SU-DHL-6 (cell line): ENCODE results near the gene WSCD2.

Source experiments
- H2AFZ ChIP-seq: fragments of 200-600 bp; sonication (generic); 2 replicates; pipeline ENCODE4 v1.6.1; 2014; ENCODE audit warnings: low read depth, mild to moderate bottlenecking, moderate library complexity, mixed read lengths, antibody characterized with exemption, low read length; ENCODE audit not compliant: severe bottlenecking
- H3F3A ChIP-seq: fragments of 200-600 bp; shearing (Covaris generic); 2 replicates; pipeline ENCODE4 v1.6.0; 2016; ENCODE audit warnings: antibody characterized with exemption, mild to moderate bottlenecking; ENCODE audit not compliant: insufficient read depth
- H3K27ac ChIP-seq: fragments of 200-600 bp; sonication (generic); 2 replicates; pipeline ENCODE4 v1.5.1; 2016; ENCODE audit warnings: low read depth, mild to moderate bottlenecking, low read length, moderate library complexity, mixed read lengths
- H3K27me3 ChIP-seq: fragments of 200-600 bp; sonication (generic), shearing (Covaris generic); 2 replicates; pipeline ENCODE4 v1.6.0; 2014; ENCODE audit warnings: mild to moderate bottlenecking, low read length
- H3K36me3 ChIP-seq: fragments of 200-600 bp; sonication (generic); 2 replicates; pipeline ENCODE4 v1.6.1; 2014; ENCODE audit warnings: mild to moderate bottlenecking, low read length, mixed read lengths
- H3K4me2 ChIP-seq: fragments of 300-600, 200-600 bp; shearing (Covaris generic), sonication (generic); 2 replicates; pipeline ENCODE4 v1.6.0; 2014; ENCODE audit warnings: low read length, low read depth, mild to moderate bottlenecking; ENCODE audit not compliant: poor library complexity, severe bottlenecking
- H3K4me3 ChIP-seq: fragments of 200-600 bp; sonication (generic); 2 replicates; pipeline ENCODE4 v1.5.1; 2014; ENCODE audit warnings: antibody characterized with exemption, low read length, mild to moderate bottlenecking, mixed read lengths; ENCODE audit not compliant: insufficient read depth, poor library complexity, severe bottlenecking
- H3K79me2 ChIP-seq: fragments of 200-600 bp; sonication (generic); 2 replicates; pipeline ENCODE4 v1.6.1; 2014; ENCODE audit warnings: mild to moderate bottlenecking, low read length, moderate library complexity; ENCODE audit not compliant: insufficient read depth
- H3K9ac ChIP-seq: fragments of 200-600 bp; sonication (generic); 2 replicates; pipeline ENCODE4 v1.7.0; 2014; ENCODE audit warnings: mild to moderate bottlenecking, low read length
- H3K9me2 ChIP-seq: fragments of 200-600 bp; sonication (generic); replicated peaks from 2 replicates; pipeline ENCODE4 v1.6.1; 2014; ENCODE audit warnings: low read length; ENCODE audit not compliant: insufficient read depth
- H3K9me3 ChIP-seq: fragments of 200-600 bp; sonication (generic); 2 replicates; pipeline ENCODE4 v1.6.1; 2014; ENCODE audit warnings: low read length, mixed read lengths; ENCODE audit not compliant: insufficient read depth
- H4K20me1 ChIP-seq: fragments of 200-600 bp; sonication (generic); 2 replicates; pipeline ENCODE4 v1.6.1; 2014; ENCODE audit warnings: low read depth, mild to moderate bottlenecking, antibody characterized with exemption, low read length, moderate library complexity, mixed read lengths
- CTCF ChIP-seq: fragments of 200-600 bp; sonication (generic); IDR thresholded peaks from one replicate; pipeline ENCODE4 v1.5.1; 2017; ENCODE audit warnings: antibody characterized with exemption, mild to moderate bottlenecking, low read length, moderate library complexity; ENCODE audit not compliant: insufficient read depth, poor library complexity, severe bottlenecking
- EZH2phosphoT487 ChIP-seq: fragments of 200-600 bp; sonication (generic), shearing (Covaris generic); conservative IDR thresholded peaks from 2 replicates; pipeline ENCODE4 v1.6.1; 2018; ENCODE audit warnings: mild to moderate bottlenecking, antibody characterized with exemption, low read length, moderate library complexity, mixed read lengths

WSCD2 gene

GRCh38 chr12:108082485-108082884 is 46.6 kb upstream of the WSCD2 start:
- Histone ChIP-seq H3F3A (no peaks in the 10 kb centered on the region), H3K27ac (no peak overlapping the region)
- TF ChIP-seq EZH2phosphoT487: no peak
- TF ChIP-seq CTCF: no peak

GRCh38 chr12:108087900-108088299 is 41.2 kb upstream of the WSCD2 start:
- Histone ChIP-seq H4K20me1 (no peaks in the 10 kb centered on the region), H3K27me3 (no peaks in the 10 kb centered on the region), H3K4me3 (no peak overlapping the region), H3K9me2 (no peaks in the 10 kb centered on the region), H2AFZ (no peak overlapping the region), H3F3A (no peaks in the 10 kb centered on the region), H3K4me2 (no peak overlapping the region), H3K9me3 (no peaks in the 10 kb centered on the region), H3K36me3 (no peaks in the 10 kb centered on the region), H3K9ac (no peak overlapping the region), H3K79me2 (no peaks in the 10 kb centered on the region), H3K27ac (no peak overlapping the region)
- TF ChIP-seq CTCF (no peak), EZH2phosphoT487 (no peak)

More at GRCh38 chr12:108082485-108082884, 46.6 kb upstream of the WSCD2 start:
- no peaks in the 10 kb centered on the region for H3K9me2 ChIP-seq
- no peaks in the 10 kb centered on the region for H3K36me3 ChIP-seq
- no peak overlapping the region for H3K9ac ChIP-seq
- H3K79me2 ChIP-seq: no peaks in the 10 kb centered on the region
- H2AFZ ChIP-seq: no peak overlapping the region
- H3K9me3 ChIP-seq: no peaks in the 10 kb centered on the region
- H3K27me3 ChIP-seq: no peaks in the 10 kb centered on the region
- no peak overlapping the region for H3K4me3 ChIP-seq
- no peaks in the 10 kb centered on the region for H4K20me1 ChIP-seq
- H3K4me2 ChIP-seq: no peak overlapping the region

GRCh38 chr12:108090107-108090899 is 38.8 kb upstream of the WSCD2 start:
- Histone ChIP-seq H3K9me2 (no peaks in the 10 kb centered on the region), H3K9ac (no peak overlapping the region), H4K20me1 (no peaks in the 10 kb centered on the region), H3K36me3 (no peaks in the 10 kb centered on the region), H3K4me2 (no peak overlapping the region), H3K27me3 (no peaks in the 10 kb centered on the region), H3K27ac (no peak overlapping the region), H3F3A (no peaks in the 10 kb centered on the region), H3K79me2 (no peaks in the 10 kb centered on the region), H2AFZ (no peak overlapping the region), H3K9me3 (no peaks in the 10 kb centered on the region), H3K4me3 (no peak overlapping the region)
- TF ChIP-seq CTCF: no peak
